Activated B cell treated with CpG ODN at 0.5 μM for 24 hours (primary cell): Measurements from ENCODE around the gene ANKS1B. TPM values are rescaled to one million over a fixed set of nuclear protein-coding genes. Genes with fewer than 3 reads are reported as not detected.
"Not testable (repeated sequence)": the region's sequence is repeated elsewhere in the genome, so short reads cannot be mapped to it uniquely, and the experiment has no call there.

Source experiments
- ATAC-seq: fragments of 200-7000 bp; cut with Tn5 transposase; one replicate; pipeline ENCODE4 v1.10.0; 2021; ENCODE audit warnings: low read depth, mild to moderate bottlenecking, moderate library complexity
- CTCF ChIA-PET: fragments of 350-600 bp; sonication (Branson Sonifier 250); formaldehyde crosslinking; loops from one replicate; lab custom pipeline; 2021; ENCODE audit warnings: antibody characterized with exemption; lab: Charles Lee
- POLR2A ChIA-PET: fragments of 350-600 bp; sonication (Branson Sonifier 250); formaldehyde crosslinking; loops from one replicate; lab custom pipeline; 2021; ENCODE audit warnings: antibody characterized with exemption; lab: Charles Lee
- DNase-seq: peaks from one replicate; pipeline ENCODE4 v3.0.0; 2022
- H3K27ac Mint-ChIP-seq: one replicate; pipeline ENCODE4 v1.8.0; 2020; ENCODE audit warnings: mixed read lengths
- H3K27me3 Mint-ChIP-seq: one replicate; pipeline ENCODE4 v1.8.0; 2021; ENCODE audit warnings: mixed read lengths
- H3K36me3 Mint-ChIP-seq: one replicate; pipeline ENCODE4 v1.8.0; 2021; ENCODE audit warnings: low read depth, mixed read lengths
- H3K4me1 Mint-ChIP-seq: one replicate; pipeline ENCODE4 v1.8.0; 2021; ENCODE audit warnings: mixed read lengths
- H3K4me3 Mint-ChIP-seq: one replicate; pipeline ENCODE4 v1.8.0; 2020; ENCODE audit warnings: mild to moderate bottlenecking, mixed read lengths
- H3K9me3 Mint-ChIP-seq: one replicate; pipeline ENCODE4 v1.8.0; 2020; ENCODE audit warnings: mixed read lengths
- intact Hi-C: fragments of 100-400 bp; cut with micrococcal nuclease; formaldehyde crosslinking; loops from one replicate; pipeline ENCODE4 v1.15.1; 2024
- total RNA-seq: library from RNA; stranded (reverse); gene quantifications from 2 replicates; pipeline ENCODE4 v1.2.3, GENCODE V29; 2022
- TF ChIP-seq, protein P1 (sequence below): fragments of 200-600 bp; IDR thresholded peaks from one replicate; pipeline ENCODE4 v1.8.0; 2022; ENCODE audit warnings: antibody characterized with exemption, mild to moderate bottlenecking

Gene ANKS1B
- total RNA-seq, 1 donor from 2014 or later: not detected

DNA sequence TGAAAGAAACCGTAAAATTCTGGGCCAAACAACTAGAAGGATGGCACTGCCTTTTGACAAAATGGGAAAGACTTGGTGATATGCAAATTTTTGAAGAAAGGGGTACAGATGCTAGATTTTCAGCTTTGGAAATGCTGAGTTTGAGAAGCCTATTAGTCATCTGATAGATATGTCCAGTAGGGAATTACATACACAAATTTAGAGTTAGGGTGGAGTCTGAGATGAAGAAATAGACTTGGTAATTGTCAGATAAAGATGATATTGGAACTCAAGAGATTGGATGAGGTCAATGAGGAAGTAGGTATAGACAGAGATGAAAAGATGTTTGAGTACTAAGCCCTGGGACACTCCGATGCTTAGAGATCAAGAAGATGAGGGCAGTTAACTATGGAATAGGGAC, 184.1 kb downstream of the ANKS1B start:
- ChIA-PET CTCF (no interaction called here), POLR2A (no interaction called here)
- Mint-ChIP-seq H3K27me3 (no peaks in the 10 kb centered on the region), H3K9me3 (no peaks in the 10 kb centered on the region), H3K36me3 (no peaks in the 10 kb centered on the region), H3K4me1 (no peaks in the 10 kb centered on the region), H3K4me3 (no peak overlapping the region), H3K27ac (no peak overlapping the region)
- DNase-seq (no peak), ATAC-seq (no peak)
- TF ChIP-seq, protein P1, sequence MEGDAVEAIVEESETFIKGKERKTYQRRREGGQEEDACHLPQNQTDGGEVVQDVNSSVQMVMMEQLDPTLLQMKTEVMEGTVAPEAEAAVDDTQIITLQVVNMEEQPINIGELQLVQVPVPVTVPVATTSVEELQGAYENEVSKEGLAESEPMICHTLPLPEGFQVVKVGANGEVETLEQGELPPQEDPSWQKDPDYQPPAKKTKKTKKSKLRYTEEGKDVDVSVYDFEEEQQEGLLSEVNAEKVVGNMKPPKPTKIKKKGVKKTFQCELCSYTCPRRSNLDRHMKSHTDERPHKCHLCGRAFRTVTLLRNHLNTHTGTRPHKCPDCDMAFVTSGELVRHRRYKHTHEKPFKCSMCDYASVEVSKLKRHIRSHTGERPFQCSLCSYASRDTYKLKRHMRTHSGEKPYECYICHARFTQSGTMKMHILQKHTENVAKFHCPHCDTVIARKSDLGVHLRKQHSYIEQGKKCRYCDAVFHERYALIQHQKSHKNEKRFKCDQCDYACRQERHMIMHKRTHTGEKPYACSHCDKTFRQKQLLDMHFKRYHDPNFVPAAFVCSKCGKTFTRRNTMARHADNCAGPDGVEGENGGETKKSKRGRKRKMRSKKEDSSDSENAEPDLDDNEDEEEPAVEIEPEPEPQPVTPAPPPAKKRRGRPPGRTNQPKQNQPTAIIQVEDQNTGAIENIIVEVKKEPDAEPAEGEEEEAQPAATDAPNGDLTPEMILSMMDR: no peak
- intact Hi-C loops: no loop called here

DNA sequence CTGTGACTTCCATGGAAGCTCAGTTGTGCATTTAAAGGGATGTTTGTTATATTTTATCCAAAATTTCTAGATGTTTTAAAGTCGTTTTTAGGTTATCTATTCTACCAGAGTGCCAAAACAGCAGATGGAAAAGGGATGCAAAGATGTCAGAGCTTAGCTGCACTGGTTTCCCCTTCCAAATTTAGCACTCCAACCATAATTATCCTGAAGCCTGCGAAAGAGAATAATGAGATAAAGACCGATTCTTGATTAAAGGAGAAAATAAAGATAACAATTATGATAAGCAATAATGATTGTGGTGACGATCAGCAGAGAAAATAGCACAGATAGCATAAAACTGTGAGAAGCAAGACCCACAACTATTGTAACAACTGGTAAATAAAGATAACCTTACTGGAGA, 186.8 kb downstream of the ANKS1B start:
- CTCF ChIA-PET, H3K36me3 Mint-ChIP-seq, intact Hi-C loops, DNase-seq, POLR2A ChIA-PET, ATAC-seq, H3K27me3 Mint-ChIP-seq, H3K4me3 Mint-ChIP-seq, H3K9me3 Mint-ChIP-seq, H3K27ac Mint-ChIP-seq, H3K4me1 Mint-ChIP-seq: not testable (repeated sequence)

DNA sequence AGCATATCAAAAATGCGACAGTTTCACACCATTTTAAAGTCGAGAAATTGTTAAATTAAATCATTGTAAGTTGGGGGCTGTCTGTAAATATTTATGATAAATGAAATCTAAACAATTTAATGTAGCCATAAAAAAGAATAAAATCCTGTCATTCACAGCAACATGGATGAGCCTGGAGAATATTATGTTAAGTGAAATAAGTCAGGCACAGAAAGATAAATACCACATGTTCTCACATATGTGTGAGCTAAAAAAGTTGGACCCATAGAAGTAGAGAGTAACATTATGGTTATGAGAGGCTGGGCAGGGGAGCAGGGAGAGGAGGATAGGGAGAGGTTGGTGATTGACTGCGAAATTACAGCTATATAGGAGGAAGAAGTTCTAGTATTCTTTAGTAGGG, 201.3 kb downstream of the ANKS1B start:
- intact Hi-C loops: no loop called here
- H3K9me3 Mint-ChIP-seq: no peaks in the 10 kb centered on the region
- no peak for ATAC-seq
- no peak overlapping the region for H3K4me3 Mint-ChIP-seq
- no peak overlapping the region for H3K27ac Mint-ChIP-seq
- ChIA-PET CTCF (no interaction called here), POLR2A (no interaction called here)
- TF ChIP-seq, protein P1: no peak
- no peak for DNase-seq
- no peaks in the 10 kb centered on the region for H3K27me3 Mint-ChIP-seq
- H3K36me3 Mint-ChIP-seq: no peaks in the 10 kb centered on the region
- no peaks in the 10 kb centered on the region for H3K4me1 Mint-ChIP-seq

DNA sequence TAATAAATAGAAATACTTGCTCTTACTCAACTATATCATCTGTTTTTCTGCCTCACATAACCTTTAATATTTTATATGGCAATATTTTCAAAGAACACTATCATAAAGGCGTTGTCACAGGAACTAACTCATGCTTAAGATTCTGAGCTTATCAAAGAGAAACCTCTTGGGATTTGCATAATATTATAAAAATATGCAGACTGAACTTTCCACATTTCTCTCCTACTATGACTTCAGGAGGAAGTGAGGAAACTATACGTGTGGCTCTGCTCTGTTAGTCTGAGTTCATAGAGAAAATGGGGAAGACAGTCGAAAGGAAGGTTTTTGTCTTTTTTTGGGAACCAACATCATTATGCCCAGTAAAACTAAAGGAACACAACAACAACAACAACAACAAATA, 212.5 kb downstream of the ANKS1B start:
- H3K27ac Mint-ChIP-seq: no peak overlapping the region
- H3K27me3 Mint-ChIP-seq: no peaks in the 10 kb centered on the region
- ATAC-seq: no peak
- H3K4me1 Mint-ChIP-seq: no peaks in the 10 kb centered on the region
- TF ChIP-seq, protein P1: no peak
- ChIA-PET POLR2A (no interaction called here), CTCF (no interaction called here)
- intact Hi-C loops: no loop called here
- H3K4me3 Mint-ChIP-seq: no peak overlapping the region
- no peak for DNase-seq
- no peaks in the 10 kb centered on the region for H3K9me3 Mint-ChIP-seq
- H3K36me3 Mint-ChIP-seq: no peaks in the 10 kb centered on the region

DNA sequence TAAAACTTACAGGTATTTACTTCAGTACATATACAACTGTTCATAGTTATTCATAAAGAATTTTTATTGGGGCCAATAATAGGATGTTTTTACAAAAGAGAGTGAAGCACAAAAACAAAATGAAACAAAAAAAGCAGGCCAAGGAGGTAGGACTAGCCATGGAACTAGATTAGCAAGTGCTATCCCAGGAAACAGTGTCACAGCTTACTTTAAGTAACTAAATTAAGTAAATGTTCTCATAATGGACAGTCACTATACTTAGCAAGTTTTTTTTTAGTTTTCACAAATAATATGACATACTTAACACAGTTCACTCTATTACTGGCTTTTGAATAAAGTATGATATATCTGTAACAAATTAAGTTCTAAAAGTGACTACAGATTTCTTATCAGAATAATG, 213.1 kb downstream of the ANKS1B start:
- DNase-seq: no peak
- no peaks in the 10 kb centered on the region for H3K9me3 Mint-ChIP-seq
- H3K4me3 Mint-ChIP-seq: no peak overlapping the region
- H3K27ac Mint-ChIP-seq: no peak overlapping the region
- ChIA-PET CTCF (no interaction called here), POLR2A (no interaction called here)
- TF ChIP-seq, protein P1: no peak
- no peaks in the 10 kb centered on the region for H3K4me1 Mint-ChIP-seq
- no peak for ATAC-seq
- no peaks in the 10 kb centered on the region for H3K27me3 Mint-ChIP-seq
- no peaks in the 10 kb centered on the region for H3K36me3 Mint-ChIP-seq
- intact Hi-C loops: no loop called here

DNA sequence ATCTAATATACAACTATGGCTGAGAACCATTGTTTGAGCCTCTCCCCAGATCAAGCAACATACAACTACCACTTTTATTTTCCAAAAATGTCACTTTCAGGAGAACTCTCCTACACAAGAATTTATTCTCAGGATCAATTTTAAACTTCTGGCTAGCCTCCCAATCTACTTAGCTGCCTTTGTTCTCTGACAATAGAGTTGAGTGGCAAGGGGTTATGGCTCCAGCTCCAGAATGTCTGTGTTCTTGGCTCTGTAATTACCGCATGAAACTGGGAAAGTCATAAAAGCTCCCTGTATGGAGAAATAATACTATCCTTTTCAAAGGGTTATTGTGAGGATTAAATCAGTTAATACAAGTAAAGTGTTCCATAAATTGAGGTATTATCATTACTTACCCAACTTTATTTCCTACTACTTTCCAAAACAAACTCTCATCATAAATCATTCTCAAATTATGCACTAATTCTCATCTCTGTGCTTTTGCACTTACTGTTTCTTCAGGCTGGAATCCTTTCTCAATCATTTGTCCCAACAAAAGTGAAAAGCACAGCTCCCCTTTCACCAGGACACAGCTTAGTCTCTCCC, 215.2 kb downstream of the ANKS1B start:
- TF ChIP-seq, protein P1: no peak
- H3K36me3 Mint-ChIP-seq: no peaks in the 10 kb centered on the region
- H3K4me3 Mint-ChIP-seq: no peak overlapping the region
- H3K27ac Mint-ChIP-seq: no peak overlapping the region
- H3K27me3 Mint-ChIP-seq: no peaks in the 10 kb centered on the region
- no peaks in the 10 kb centered on the region for H3K9me3 Mint-ChIP-seq
- H3K4me1 Mint-ChIP-seq: no peaks in the 10 kb centered on the region
- ChIA-PET CTCF (no interaction called here), POLR2A (no interaction called here)
- intact Hi-C loops: no loop called here
- no peak for ATAC-seq
- DNase-seq: no peak
